ENCODE data around the gene ZER1. TPM values are rescaled to one million over a fixed set of nuclear protein-coding genes. Genes with fewer than 3 reads are reported as not detected.
"Not testable (repeated sequence)": the region's sequence is repeated elsewhere in the genome, so short reads cannot be mapped to it uniquely, and the experiment has no call there.

ZER1 gene
- total RNA-seq, 1 experiment from 2014 or later: 15.4 TPM

DNA sequence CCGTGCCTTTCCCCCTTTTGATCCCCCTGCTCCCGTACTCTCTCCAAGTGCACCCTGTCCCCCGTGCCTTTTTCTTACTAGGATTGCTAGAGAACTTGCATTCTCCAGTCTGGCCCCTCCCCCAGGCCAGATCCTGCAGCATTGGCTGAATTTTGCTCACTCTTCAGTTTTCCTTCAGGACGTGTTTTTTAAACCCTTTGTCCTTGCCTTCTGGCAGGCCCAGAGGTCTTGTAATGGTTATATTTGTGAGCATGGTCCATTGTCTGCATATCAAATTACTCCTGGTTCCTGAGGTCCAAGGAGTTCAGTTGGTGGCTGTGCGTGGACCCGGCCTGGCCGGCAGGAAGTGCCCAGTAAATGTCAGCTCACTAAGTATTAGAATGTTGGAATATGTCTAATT lies 15.9 kb upstream of the ZER1 start:
- no peak for DNase-seq (ENCODE audit: low read depth)

- DNase-seq (ENCODE audit: low read depth): peak; percentile 81
Measured at GRCh38 chr9:128786681-128787601, 15.2 kb upstream of the ZER1 start, which contains the start of gene TBC1D13. TBC1D13 (plus strand) TSS chr9:128787253; CDS start chr9:128787354, 101 bp downstream.

DNA sequence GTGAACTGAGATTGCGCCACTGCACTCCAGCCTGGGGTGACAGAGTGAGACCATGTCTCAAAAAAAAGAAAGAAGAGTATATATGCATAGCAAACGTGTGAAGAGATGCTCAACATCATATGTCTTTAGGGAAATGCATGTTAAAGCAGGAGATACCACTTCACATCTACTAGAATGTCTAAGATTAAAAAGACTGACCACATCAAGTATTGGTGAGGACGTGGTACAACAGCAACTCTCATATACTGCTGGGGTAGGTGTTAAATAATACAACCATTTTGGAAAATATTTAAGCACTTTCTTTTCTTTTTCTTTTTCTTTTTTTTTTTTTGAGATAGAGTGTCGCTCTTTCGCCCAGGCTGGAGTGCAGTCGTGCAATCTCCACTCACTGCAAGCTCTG lies 13.7 kb upstream of the ZER1 start:
- DNase-seq (ENCODE audit: low read depth): no peak

DNA sequence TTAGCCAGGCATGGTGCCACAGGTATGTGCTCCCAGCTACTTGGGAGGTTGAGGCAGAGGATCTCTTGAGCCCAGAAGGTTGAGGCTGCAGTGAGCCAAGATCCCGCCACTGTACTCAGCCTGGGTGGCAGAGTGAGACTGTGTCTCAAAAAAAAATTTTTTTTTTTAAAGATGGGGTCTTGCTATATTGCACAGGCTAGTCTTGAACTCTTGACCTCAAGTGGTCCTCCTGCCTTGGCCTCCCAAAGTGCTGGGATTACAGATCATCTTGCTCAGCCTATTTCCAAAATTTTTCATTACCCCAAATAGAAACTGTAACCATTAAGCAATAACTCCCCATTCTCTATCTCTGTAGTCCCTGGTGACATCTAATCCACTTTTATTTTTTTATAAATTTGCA lies 10.9 kb upstream of the ZER1 start:
- DNase-seq (ENCODE audit: low read depth): no peak

GRCh38 chr9:128781187-128782070 lies 9.7 kb upstream of the ZER1 start:
- no peak for DNase-seq (ENCODE audit: low read depth)

- not testable (repeated sequence) for DNase-seq (ENCODE audit: low read depth)
Measured at GRCh38 chr9:128780093-128780492, 8.4 kb upstream of the ZER1 start.

- no peak for DNase-seq (ENCODE audit: low read depth)
Measured at GRCh38 chr9:128774804-128775203, 3.1 kb upstream of the ZER1 start.

DNA sequence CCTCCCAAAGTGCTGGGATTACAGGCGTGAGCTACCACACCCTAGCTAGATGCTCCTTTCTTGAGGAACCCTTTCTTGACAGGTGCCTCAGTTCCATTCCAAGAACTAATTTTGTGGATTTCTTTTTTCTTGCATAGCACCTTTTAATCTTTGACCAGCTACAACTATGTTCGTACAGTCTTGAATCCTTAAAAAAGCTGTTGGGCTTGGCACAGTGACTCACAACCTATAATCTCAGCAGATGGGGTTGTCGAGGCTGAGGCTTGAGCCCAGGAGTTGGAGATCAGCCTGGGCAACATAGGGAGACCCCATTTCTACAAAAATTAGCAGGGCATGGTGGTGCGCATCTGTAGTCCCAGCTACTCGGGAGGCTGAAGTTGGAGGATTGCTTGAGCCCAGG lies 1.3 kb upstream of the ZER1 start:
- DNase-seq (ENCODE audit: low read depth): no peak

DNA sequence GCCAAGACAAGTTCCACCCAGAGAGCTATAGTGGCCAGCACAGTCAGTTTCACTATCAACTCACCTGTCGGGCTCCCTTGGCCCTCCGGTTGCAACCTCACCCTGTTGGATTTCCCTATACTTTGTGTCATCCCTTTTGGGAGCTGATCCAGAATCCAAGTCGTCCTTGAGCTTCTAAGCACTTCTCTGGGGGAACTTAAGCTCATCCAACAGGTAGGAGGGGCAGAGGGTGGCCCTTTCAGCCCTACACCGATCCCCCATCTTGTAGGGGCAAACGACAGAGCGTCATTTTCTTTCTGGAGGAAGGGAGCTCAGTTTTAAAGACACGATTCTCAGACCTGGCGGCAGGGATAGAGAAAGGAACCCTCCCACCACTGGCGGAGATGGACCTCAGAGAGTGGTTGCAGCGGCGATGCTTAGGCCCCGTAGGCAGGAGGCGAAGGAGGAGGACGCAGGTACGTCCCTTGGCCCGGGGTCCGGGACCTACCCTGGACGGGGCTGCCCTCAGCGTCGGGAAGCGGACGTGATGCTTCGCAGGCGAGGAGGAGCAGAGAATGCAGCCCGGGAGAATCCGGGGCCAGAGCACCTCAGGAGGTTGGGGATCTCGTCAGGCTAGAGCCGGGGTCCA lies 519 bp downstream of the ZER1 start:
- DNase-seq (ENCODE audit: low read depth): peak; percentile 11

DNA sequence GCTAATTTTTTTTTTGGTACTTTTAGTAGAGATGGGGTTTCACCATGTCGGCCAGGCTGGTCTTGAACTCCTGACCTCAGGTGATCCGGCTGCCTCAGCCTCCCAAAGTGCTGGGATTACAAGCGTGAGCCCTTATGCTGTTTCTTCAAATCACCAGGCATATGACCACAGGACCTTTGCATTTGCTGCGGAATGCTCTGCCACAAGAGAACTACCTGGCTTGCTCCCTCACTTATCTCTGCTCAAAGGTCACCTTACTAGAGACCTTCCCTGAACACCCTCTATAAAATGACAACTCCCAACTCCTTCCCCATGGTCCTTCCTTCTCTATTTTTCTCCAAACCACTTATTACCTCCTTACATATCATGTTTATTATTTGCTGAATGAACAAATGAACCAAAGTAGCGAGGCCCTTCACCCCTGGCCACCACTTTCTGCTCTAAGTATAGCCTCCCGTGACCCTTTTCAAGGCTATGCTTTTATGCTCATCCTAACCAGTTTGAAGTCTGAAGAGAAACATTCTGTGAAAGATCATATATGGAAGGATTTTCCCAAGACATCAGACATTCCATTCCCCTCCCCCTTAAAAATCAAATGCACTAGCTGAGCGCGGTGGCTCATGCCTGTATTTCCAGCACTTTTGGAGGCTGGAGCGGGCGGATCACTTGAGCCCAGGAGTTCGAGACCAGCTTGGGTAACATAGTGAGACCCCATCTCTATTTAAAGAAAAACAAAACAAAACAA lies 1.3 kb downstream of the ZER1 start:
- DNase-seq (ENCODE audit: low read depth): no peak

GRCh38 chr9:128768606-128769005 lies 3.1 kb downstream of the ZER1 start:
- DNase-seq (ENCODE audit: low read depth): no peak

GRCh38 chr9:128765499-128765898 lies 6.2 kb downstream of the ZER1 start:
- no peak for DNase-seq (ENCODE audit: low read depth)

- DNase-seq (ENCODE audit: low read depth): no peak
Measured at GRCh38 chr9:128764361-128764760, 7.4 kb downstream of the ZER1 start.

DNA sequence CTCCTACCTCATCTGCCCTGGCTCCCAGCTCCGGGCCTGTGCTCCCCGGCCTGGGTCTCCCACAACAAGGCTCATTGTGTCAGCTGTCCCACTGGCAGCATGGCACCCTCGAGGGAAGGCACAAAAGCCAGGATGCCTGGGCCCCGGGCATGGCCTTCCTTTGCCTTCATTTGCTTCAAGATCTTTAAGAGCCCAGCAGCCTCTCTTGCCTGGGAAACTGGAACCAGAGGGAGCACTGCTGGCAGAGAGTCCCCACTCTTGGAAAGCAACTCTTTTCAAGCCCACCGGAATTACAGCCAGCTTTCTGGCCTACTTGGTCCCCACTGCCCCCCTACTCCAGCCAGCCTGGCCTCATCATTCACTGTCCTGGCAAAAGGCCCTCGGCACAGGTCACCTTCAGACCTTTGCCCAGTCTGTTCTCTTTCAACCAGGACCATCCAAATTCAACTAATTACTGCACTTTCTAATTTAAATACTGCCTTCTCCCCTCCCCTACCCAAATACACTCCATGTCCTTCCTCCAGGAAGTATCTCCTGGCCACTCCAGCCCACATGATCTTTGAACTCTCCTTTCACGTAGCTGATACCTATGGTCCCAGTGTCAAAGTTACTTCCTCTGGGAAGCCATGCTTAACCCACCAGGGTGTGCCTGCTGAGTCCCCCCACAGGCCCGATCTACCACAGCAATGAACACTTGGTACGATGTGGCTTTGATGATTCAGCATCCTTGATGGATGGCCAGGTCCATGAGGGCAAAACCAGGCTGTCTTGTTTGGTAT lies 8.9 kb downstream of the ZER1 start:
- no peak for DNase-seq (ENCODE audit: low read depth)

DNA sequence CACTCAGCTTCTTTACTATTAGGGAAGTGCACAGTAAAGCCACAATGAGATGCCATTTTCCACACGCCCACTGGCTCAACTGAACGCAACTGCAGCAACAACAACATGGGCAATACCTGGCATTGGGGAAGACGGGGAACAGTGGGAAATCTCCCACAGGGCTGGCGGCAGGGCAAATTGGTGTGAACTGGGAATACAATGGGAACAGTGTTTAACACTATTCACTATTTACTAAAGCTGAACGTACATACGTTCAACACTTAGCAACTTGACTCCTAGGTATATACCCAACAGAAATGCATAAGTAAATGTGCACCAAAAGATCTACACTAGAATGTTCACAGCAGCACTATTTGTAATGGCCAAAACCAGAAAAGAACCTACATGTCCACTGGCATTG lies 14.1 kb downstream of the ZER1 start:
- DNase-seq (ENCODE audit: low read depth): no peak

- no peak for DNase-seq (ENCODE audit: low read depth)
Measured at GRCh38 chr9:128753627-128754026, 18.1 kb downstream of the ZER1 start.

GRCh38 chr9:128750926-128751595 lies 20.7 kb downstream of the ZER1 start:
- no peak for DNase-seq (ENCODE audit: low read depth)

GRCh38 chr9:128747241-128747640 lies 24.5 kb downstream of the ZER1 start:
- no peak for DNase-seq (ENCODE audit: low read depth)

GRCh38 chr9:128743421-128743820 lies 28.3 kb downstream of the ZER1 start:
- DNase-seq (ENCODE audit: low read depth): no peak

GRCh38 chr9:128742401-128742800 lies 29.3 kb downstream of the ZER1 start:
- no peak for DNase-seq (ENCODE audit: low read depth)

All from RPMI7951 (cell line).